ENCODE results near the gene SPINT1.
A peak's percentile ranks its signal among the peaks of the same experiment; 100 is the strongest.

SPINT1 gene

GRCh38 chr15:40843885-40844695, at the start of gene SPINT1:
Gene SPINT1, plus strand, starts transcription at chr15:40844048. Its CDS starts 507 bp downstream, at chr15:40844555.
- DNase-seq (ENCODE audit: low read depth in 2 of 2), result peak in 1 of 2 donors; percentile 51

DNA sequence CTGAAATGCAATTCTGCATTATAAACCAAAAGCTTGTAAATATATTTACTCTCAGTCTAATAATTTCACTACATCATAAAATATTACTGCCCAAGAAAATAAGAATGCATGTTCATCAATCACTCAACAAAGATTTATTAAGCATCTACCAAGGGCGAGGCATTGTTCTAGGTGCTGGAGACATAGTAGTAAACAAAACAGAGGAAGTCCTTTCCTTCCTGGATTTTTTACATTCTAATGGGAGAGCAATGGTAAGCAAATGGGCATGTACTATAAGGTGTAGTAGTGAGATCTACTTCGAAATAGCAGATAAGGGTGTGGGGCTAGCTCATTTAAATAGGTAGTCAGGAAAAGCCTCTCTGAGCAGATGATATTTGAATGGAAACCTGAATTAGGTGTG, 47.8 kb upstream of the SPINT1 start:
- DNase-seq (ENCODE audit: low read depth in 2 of 2), result no peak

DNA sequence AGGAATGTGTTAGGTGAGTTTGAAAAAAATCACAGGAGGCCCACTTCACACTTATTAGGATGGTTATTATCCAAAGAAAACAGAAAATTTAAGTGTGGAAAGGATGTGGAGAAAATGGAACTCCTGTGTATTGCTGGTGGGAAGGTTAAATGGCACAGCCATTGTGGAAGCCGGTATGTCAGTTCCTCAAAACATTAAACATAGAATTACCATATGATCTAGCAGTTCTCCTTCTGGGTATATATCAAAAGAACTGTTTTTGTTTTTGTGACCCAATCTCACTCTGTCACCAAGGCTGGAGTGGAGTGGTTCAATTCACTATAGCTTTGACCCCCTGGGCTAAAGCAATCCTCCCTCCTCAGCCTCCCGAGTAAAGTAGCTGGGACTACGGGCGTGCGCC, 47.3 kb upstream of the SPINT1 start:
- no peak for DNase-seq (ENCODE audit: low read depth in 2 of 2)

- DNase-seq (ENCODE audit: low read depth in 2 of 2), result no peak
Observed at GRCh38 chr15:40799523-40799922, 44.3 kb upstream of the SPINT1 start.

GRCh38 chr15:40803076-40803475, 40.8 kb upstream of the SPINT1 start:
- DNase-seq (ENCODE audit: low read depth in 2 of 2), result no peak

- no peak for DNase-seq (ENCODE audit: low read depth in 2 of 2)
Observed at GRCh38 chr15:40803688-40804087, 40.2 kb upstream of the SPINT1 start.

GRCh38 chr15:40806672-40807027, 37.2 kb upstream of the SPINT1 start:
- DNase-seq (ENCODE audit: low read depth in 2 of 2), result no peak

GRCh38 chr15:40807028-40807887, 36.6 kb upstream of the SPINT1 start, which contains the start of the genes DNAJC17 and ZFYVE19:
Gene DNAJC17, minus strand, starts transcription at chr15:40807473. Its CDS starts 27 bp downstream, at chr15:40807446.
Gene ZFYVE19, plus strand, starts transcription at chr15:40807089. Its CDS starts 501 bp downstream, at chr15:40807590.
- DNase-seq (ENCODE audit: low read depth in 2 of 2), result peak; percentile 86 to 91

- no peak for DNase-seq (ENCODE audit: low read depth in 2 of 2)
Observed at GRCh38 chr15:40807888-40808461, 35.9 kb upstream of the SPINT1 start.

DNA sequence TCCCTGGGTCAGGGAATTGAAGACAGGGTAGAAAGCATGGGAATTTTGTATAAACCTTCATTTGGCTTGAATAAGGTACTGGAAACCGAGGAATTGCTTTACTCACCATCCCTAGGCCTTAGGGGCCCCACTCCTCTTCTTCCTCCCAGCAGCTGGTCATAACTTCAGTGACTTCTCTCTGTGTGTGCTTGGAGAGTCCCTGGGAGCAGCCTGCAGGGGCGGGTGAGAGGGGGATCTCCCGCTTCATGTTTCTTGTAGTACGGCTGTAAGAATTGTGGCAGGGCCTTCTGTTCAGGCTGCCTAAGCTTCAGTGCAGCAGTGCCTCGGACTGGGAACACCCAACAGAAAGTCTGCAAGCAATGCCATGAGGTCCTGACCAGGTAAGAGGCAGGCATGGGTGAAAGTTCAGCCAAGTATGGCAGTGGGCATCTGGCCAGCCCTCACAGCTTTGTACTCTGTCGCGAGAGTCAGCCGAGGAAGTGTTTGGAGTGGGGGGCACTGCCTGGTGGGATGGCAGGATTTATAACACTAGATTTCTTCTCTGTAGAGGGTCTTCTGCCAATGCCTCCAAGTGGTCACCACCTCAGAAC, 34.9 kb upstream of the SPINT1 start:
- no peak for DNase-seq (ENCODE audit: low read depth in 2 of 2)

DNA sequence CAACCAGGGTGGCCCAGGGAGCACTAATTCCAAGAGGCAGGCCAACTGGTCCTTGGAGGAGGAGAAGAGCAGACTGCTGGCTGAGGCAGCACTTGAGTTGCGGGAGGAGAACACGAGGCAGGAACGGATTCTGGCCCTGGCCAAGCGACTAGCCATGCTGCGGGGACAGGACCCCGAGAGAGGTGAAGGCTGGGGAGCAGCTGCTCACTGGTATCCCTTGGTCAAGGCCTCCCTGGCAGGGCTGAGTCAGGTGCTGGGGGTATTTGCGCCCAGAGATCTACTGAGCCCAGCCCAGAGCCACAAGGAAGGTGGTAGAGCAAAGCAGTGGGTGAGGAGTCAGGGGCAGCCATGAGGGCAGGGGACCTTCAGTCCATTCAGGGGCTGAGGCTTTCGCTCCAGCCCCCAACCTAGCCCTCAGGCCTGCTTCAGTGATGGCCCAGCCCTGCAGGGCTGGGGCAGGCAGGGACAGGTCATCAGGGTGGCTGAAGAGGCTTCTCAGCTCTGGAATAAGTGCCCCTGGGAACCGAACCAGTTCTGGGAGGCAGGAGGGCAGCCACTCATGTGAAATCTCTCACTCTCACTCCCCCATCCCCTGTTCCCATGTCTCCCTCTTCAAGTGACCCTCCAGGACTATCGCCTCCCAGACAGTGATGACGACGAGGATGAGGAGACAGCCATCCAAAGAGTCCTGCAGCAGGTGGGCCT, 31.0 kb upstream of the SPINT1 start:
- no peak for DNase-seq (ENCODE audit: low read depth in 2 of 2)

DNA sequence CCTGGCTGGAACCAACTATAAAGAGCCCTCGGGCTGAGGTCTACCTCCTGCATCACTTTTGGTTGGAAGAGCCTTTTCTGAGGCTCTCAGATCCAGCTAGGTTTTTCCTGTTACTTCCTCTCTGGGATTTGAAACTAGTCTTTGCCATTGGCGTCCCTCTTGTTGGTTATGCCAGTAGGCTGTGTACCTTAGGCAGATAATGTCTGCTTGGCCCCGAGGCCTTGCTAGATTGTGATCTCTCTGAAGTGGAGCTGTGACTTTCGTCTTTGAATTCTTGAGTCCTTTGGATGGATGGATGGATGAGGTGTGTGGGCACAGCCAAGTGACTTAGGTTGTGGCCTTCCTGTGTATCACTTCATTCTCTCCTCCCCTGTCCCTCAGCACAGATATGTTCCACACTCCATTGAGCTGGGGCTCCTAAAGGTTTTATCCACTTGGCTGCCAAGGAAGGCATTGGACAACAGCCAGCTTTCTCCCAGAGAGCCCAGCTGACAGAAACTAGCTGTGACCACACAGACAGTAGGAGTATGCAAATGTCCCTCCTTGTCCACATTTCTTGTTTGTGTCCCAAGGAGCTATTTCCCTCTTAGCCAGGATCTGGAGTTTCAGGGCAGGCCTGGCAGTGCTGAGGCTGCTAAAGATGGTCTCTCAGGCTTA, 28.7 kb upstream of the SPINT1 start:
- no peak for DNase-seq (ENCODE audit: low read depth in 2 of 2)

DNA sequence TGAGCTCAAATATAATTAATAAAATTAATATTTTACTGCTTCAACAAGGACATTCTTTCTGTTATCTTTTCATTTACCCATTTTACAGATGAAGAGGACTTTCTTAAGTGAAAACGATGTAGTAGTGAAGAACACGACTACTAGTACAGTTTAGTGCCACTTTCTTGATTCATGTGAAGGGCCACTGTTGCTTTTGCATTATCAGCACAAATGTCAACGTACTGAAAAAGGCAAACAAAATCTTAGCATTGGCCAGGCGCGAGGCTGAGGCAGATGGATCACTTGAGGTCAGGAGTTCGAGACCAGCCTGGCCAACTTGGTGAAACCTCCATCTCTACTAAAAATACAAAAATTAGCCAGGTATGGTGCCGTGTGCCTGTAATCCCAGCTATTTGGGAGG, 24.8 kb upstream of the SPINT1 start:
- no peak for DNase-seq (ENCODE audit: low read depth in 2 of 2)

DNA sequence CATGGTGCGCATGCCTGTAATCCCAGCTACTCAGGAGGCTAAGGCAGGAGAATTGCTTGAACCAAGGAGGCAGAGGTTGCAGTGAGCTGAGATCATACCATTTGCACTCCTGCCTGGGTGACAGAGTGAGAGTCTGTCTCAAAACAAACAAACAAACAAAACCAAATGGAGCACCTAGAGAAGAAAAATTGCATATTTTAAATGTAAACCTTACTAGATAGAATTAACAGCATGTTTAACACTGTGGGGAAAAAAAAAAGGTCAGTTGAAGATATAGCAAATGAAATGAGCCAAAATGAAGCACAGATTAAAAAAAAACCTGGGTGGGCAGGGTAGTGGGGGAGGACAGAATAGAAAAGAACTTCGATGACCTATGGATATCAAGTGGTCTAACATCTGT, 22.7 kb upstream of the SPINT1 start:
- DNase-seq (ENCODE audit: low read depth in 2 of 2), result no peak

DNA sequence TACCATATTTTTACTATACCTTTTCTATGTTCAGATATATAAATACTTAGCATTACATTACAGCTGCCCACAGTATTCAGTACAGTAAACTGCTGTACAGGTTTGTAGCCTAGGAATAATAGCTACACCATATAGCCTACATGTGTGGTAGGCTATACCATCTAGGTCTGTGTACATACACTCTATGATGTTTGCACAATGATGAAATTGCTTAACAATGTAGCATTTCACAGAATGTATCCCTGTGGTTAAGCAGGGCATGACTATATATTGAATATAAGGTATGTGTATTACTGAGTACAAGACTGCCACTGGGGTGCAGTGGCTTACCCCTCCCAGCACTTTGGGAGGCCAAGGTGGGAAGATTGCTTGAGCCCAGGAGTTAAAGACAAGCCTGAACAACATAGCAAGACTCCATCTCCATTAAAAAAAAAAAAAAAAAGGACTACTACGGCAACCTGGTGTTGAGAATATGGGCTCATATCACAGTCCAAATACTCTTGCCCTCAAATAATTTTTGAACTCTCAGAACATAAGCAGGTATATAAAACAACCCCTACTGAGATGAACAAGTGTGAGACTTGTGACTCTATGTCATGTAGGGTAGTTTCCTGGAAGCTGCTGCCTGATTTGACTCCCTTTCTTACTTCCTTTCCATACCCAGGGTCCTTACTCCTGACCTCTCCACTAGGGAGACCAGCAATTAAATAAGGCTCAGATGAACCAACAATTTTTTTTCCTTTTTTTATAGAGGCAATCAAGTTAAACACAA, 20.1 kb upstream of the SPINT1 start:
- DNase-seq (ENCODE audit: low read depth in 2 of 2), result no peak

- no peak for DNase-seq (ENCODE audit: low read depth in 2 of 2)
Observed at GRCh38 chr15:40825661-40826422, 18.0 kb upstream of the SPINT1 start.

GRCh38 chr15:40826423-40827075, 17.3 kb upstream of the SPINT1 start:
- no peak for DNase-seq (ENCODE audit: low read depth in 2 of 2)

DNA sequence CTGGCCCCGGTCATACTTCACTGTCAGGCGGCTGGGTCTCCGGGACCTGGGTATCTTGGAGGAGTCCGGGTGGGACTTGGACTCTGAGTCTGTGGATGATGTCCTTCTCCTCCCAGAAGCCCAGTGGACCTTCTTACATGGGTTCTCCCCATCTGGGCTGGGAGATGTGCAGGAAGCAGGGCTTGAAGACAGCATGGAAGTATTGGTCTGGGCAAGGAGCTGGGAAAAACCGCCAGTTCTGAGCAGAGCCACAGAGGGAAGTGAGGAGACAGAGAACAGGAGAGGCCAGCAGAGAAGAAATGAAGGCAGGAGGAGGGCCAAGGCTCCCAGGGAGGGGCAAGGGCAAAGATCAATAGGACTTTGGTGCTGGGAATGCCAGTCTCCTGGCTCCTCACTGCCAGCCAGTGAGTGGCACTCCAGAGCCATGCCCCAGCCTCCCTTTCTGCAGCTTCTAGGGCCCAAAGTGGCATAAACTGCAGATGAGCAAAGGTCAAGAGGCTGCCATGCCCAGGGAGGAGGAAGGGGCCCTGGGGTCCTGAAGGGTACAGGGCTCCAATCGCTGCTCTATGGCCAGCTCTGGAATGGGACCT, 15.3 kb upstream of the SPINT1 start, which contains the start of gene PPP1R14D:
PPP1R14D (minus strand) TSS at position 262 of the 590 bp plus-strand sequence; CDS start at position 195, 67 bp downstream.
- DNase-seq (ENCODE audit: low read depth in 2 of 2), result no peak
